ENCODE measurements around the gene NELL1. TPM values are rescaled to one million over a fixed set of nuclear protein-coding genes. Genes with fewer than 3 reads are reported as not detected.

Gene NELL1
- total and polyA plus RNA-seq, 2 donors from 2014 or later = 0.31 to 14.8 TPM

DNA sequence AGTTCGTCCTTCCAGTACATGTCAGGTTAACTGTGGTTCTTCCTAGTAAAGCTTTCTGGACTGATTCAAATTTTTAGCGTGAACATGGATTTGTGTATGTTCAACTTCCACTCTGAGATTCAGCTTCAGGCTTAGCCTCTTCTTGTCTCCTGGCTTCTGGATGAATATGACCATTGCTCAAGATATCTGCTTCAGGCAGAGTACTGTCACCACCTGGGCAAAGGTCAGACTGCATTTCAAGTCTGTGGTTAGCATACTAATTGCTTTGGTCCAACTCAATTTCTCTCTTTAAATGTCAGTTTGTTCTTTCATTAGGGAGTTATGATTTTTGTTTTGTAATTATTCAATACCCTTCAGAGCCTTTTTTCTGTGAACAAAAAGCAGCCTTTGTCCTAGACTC, 440.0 kb downstream of the NELL1 start:
- no peak for FAIRE-seq

GRCh38 chr11:21110415-21110814, 441.0 kb downstream of the NELL1 start:
- Histone ChIP-seq H3K4me3 (ENCODE audit: low read length in 3 of 3) (no peak overlapping the region), H3K4me1 (ENCODE audit: control insufficient read depth in 2 of 3, insufficient read depth in 2 of 3, low read depth in 1 of 3, low read length in 3 of 3) (no peaks in the 10 kb centered on the region), H3K36me3 (ENCODE audit: control insufficient read depth in 2 of 3, insufficient read depth in 3 of 3, low read length in 3 of 3) (no peaks in the 10 kb centered on the region), H3K27me3 (ENCODE audit: control insufficient read depth, insufficient read depth, low read length) (no peaks in the 10 kb centered on the region), H3K9me3 (ENCODE audit: control insufficient read depth in 2 of 3, insufficient read depth in 1 of 3, low read length in 3 of 3) (no peaks in the 10 kb centered on the region), H3K27ac (ENCODE audit: low read depth in 2 of 2, low read length in 2 of 2) (no peak overlapping the region), H3K9ac (ENCODE audit: low read length in 3 of 3) (no peak overlapping the region)
- no peak for DNase-seq
- TF ChIP-seq, protein P1, sequence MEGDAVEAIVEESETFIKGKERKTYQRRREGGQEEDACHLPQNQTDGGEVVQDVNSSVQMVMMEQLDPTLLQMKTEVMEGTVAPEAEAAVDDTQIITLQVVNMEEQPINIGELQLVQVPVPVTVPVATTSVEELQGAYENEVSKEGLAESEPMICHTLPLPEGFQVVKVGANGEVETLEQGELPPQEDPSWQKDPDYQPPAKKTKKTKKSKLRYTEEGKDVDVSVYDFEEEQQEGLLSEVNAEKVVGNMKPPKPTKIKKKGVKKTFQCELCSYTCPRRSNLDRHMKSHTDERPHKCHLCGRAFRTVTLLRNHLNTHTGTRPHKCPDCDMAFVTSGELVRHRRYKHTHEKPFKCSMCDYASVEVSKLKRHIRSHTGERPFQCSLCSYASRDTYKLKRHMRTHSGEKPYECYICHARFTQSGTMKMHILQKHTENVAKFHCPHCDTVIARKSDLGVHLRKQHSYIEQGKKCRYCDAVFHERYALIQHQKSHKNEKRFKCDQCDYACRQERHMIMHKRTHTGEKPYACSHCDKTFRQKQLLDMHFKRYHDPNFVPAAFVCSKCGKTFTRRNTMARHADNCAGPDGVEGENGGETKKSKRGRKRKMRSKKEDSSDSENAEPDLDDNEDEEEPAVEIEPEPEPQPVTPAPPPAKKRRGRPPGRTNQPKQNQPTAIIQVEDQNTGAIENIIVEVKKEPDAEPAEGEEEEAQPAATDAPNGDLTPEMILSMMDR (IDR thresholded peaks at IDR 0.05; ENCODE audit: borderline replicate concordance, extremely low read depth, insufficient read depth) = no peak
- intact Hi-C loops (cut with DNase I) = no loop called here
- FAIRE-seq = no peak

More for the DNA sequence above, 440.0 kb downstream of the NELL1 start:
- H3K4me1 ChIP-seq (ENCODE audit: control insufficient read depth in 2 of 3, insufficient read depth in 2 of 3, low read depth in 1 of 3, low read length in 3 of 3) = no peaks in the 10 kb centered on the region
- no peaks in the 10 kb centered on the region for H3K9me3 ChIP-seq (ENCODE audit: control insufficient read depth in 2 of 3, insufficient read depth in 1 of 3, low read length in 3 of 3)
- DNase-seq = no peak
- no peak overlapping the region for H3K27ac ChIP-seq (ENCODE audit: low read depth in 2 of 2, low read length in 2 of 2)
- TF ChIP-seq, protein P1 (IDR thresholded peaks at IDR 0.05; ENCODE audit: borderline replicate concordance, extremely low read depth, insufficient read depth) = no peak
- H3K9ac ChIP-seq (ENCODE audit: low read length in 3 of 3) = no peak overlapping the region
- no peaks in the 10 kb centered on the region for H3K36me3 ChIP-seq (ENCODE audit: control insufficient read depth in 2 of 3, insufficient read depth in 3 of 3, low read length in 3 of 3)
- H3K27me3 ChIP-seq (ENCODE audit: control insufficient read depth, insufficient read depth, low read length) = no peaks in the 10 kb centered on the region
- H3K4me3 ChIP-seq (ENCODE audit: low read length in 3 of 3) = no peak overlapping the region
- intact Hi-C loops (cut with DNase I) = no loop called here

DNA sequence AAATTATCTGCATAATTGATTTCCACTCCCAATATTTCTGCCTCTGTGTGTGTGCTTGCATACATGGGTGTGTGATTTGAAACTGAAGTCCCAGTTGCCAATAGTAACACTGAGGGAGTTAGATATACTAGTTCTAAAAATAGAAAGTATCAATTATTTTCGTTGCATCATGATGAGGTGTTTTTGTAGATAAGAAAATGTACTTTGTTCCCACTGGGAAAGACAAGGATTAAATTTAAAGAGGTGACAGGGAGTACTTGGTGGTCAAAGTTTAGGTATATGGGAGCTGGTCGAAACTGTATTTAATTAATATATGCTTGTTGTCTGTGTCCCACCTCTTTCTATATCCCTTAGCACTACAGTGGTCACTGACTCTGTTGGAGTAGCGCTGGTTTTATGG, 444.5 kb downstream of the NELL1 start:
- Histone ChIP-seq H3K36me3 (ENCODE audit: control insufficient read depth in 2 of 3, insufficient read depth in 3 of 3, low read length in 3 of 3) (no peaks in the 10 kb centered on the region), H3K4me3 (ENCODE audit: low read length in 3 of 3) (no peak overlapping the region), H3K27me3 (ENCODE audit: control insufficient read depth, insufficient read depth, low read length) (no peaks in the 10 kb centered on the region), H3K4me1 (ENCODE audit: control insufficient read depth in 2 of 3, insufficient read depth in 2 of 3, low read depth in 1 of 3, low read length in 3 of 3) (no peaks in the 10 kb centered on the region), H3K9ac (ENCODE audit: low read length in 3 of 3) (no peak overlapping the region), H3K27ac (ENCODE audit: low read depth in 2 of 2, low read length in 2 of 2) (no peak overlapping the region), H3K9me3 (ENCODE audit: control insufficient read depth in 2 of 3, insufficient read depth in 1 of 3, low read length in 3 of 3) (no peaks in the 10 kb centered on the region)
- TF ChIP-seq, protein P1 (IDR thresholded peaks at IDR 0.05; ENCODE audit: borderline replicate concordance, extremely low read depth, insufficient read depth) = no peak
- intact Hi-C loops (cut with DNase I) = no loop called here
- DNase-seq (no peak), FAIRE-seq (no peak)

- Histone ChIP-seq H3K4me1 (ENCODE audit: control insufficient read depth in 2 of 3, insufficient read depth in 2 of 3, low read depth in 1 of 3, low read length in 3 of 3) (no peaks in the 10 kb centered on the region), H3K36me3 (ENCODE audit: control insufficient read depth in 2 of 3, insufficient read depth in 3 of 3, low read length in 3 of 3) (no peaks in the 10 kb centered on the region), H3K9me3 (ENCODE audit: control insufficient read depth in 2 of 3, insufficient read depth in 1 of 3, low read length in 3 of 3) (no peaks in the 10 kb centered on the region), H3K27me3 (ENCODE audit: control insufficient read depth, insufficient read depth, low read length) (no peaks in the 10 kb centered on the region), H3K4me3 (ENCODE audit: low read length in 3 of 3) (no peak overlapping the region), H3K9ac (ENCODE audit: low read length in 3 of 3) (no peak overlapping the region), H3K27ac (ENCODE audit: low read depth in 2 of 2, low read length in 2 of 2) (no peak overlapping the region)
- intact Hi-C loops (cut with DNase I) = no loop called here
- TF ChIP-seq, protein P1 (IDR thresholded peaks at IDR 0.05; ENCODE audit: borderline replicate concordance, extremely low read depth, insufficient read depth) = no peak
- FAIRE-seq (no peak), DNase-seq (no peak)
Observed at GRCh38 chr11:21116009-21116408, 446.6 kb downstream of the NELL1 start.

Data from kidney (tissue), 14 donors.